Measurements from ENCODE around the gene SMIM26. TPM values are rescaled to one million over a fixed set of nuclear protein-coding genes. Genes with fewer than 3 reads are reported as not detected.

Gene SMIM26
- total RNA-seq, 3 donors from 2014 or later: 61.3 to 65.5 (median 61.6) TPM

- Mint-ChIP-seq H3K9me3 (no peaks in the 10 kb centered on the region), H3K36me3 (ENCODE audit: insufficient read depth) (peaks cover 9% of the 10 kb centered on the region), H3K4me3 (no peak overlapping the region), H3K27me3 (ENCODE audit: low read depth) (no peaks in the 10 kb centered on the region), H3K4me1 (ENCODE audit: low read depth) (peaks cover 5% of the 10 kb centered on the region)
- DNase-seq: no peak
- no peak for ATAC-seq
Observed at GRCh38 chr20:18611492-18611891, 44.3 kb downstream of the SMIM26 start.

- ATAC-seq (peak; percentile 80 to 85), DNase-seq (no peak)
- Mint-ChIP-seq H3K27me3 (ENCODE audit: low read depth) (no peaks in the 10 kb centered on the region), H3K4me3 (no peak overlapping the region), H3K4me1 (ENCODE audit: low read depth) (peaks cover 5% of the 10 kb centered on the region), H3K36me3 (ENCODE audit: insufficient read depth) (peaks cover 18% of the 10 kb centered on the region), H3K9me3 (no peaks in the 10 kb centered on the region)
Observed at GRCh38 chr20:18613553-18613952, 46.3 kb downstream of the SMIM26 start.

DNA sequence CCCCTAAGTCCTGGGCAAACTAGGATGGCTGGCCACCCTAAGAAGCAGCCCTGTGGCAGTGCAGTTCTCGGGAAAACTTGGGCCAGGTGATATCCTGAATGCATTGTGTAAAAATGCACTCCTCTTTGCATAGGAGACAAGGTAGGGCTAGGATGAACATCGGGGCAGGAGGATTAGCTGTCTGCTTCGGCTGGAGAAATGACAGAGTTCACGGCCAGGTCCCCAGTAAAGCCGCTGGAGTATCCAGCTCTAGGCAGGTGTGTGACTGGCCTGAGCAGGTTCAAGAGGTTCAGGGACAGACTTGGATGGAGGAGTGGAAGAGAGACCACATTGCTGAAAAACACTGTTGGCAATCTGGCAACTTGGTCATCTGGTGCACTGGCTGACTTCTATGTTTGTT lies 47.0 kb downstream of the SMIM26 start:
- peaks cover 5% of the 10 kb centered on the region for H3K4me1 Mint-ChIP-seq (ENCODE audit: low read depth)
- H3K36me3 Mint-ChIP-seq (ENCODE audit: insufficient read depth): peaks cover 18% of the 10 kb centered on the region
- no peak overlapping the region for H3K4me3 Mint-ChIP-seq
- ATAC-seq (no peak), DNase-seq (no peak)
- H3K27me3 Mint-ChIP-seq (ENCODE audit: low read depth): no peaks in the 10 kb centered on the region
- no peaks in the 10 kb centered on the region for H3K9me3 Mint-ChIP-seq

DNA sequence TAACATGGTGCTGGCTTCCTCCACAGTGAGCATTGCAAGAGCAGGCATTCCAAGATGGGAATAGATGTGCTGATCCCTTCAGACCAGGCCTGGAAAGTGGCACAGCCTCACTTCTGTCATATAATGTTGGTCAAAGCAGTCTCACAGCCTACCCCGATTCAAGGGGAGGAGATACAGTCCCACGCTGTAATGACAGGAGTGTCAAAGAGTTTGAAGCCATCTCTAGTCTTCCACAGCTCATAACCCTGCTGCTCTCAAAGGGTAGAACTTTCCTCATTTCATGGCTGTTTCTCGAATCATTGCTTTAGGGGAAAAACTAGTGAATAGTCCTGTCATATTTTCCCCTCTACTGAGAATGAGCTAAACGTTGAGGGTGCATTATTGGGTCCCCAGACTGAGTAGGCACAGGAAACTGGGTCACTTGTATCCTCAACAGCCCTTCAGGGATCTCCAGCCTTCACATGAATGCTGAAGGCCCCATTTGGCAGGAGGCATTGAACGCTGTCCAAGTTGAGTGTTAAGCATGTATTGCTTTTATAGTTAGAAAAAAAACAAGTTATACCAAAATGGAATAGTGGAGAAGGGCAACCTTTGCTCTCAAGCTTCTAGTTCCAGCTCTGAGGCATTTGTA lies 47.9 kb downstream of the SMIM26 start:
- H3K36me3 Mint-ChIP-seq (ENCODE audit: insufficient read depth): peaks cover 16% of the 10 kb centered on the region
- H3K4me1 Mint-ChIP-seq (ENCODE audit: low read depth): peaks cover 5% of the 10 kb centered on the region
- no peaks in the 10 kb centered on the region for H3K27me3 Mint-ChIP-seq (ENCODE audit: low read depth)
- ATAC-seq (no peak), DNase-seq (no peak)
- no peaks in the 10 kb centered on the region for H3K9me3 Mint-ChIP-seq
- H3K4me3 Mint-ChIP-seq: no peak overlapping the region

Other genes with a start within 250 kb of the SMIM26 start
- gene DZANK1, start 100.4 kb upstream of the SMIM26 start, total RNA-seq: 1 to 10 TPM; 1.3 to 2.0 (median 1.6) TPM
- 10 to 100 TPM; 19.6 to 22.1 (median 21.5) TPM for gene POLR3F, start 100.0 kb upstream of the SMIM26 start, total RNA-seq
- 10 to 100 TPM; 11.1 to 15.1 (median 12.3) TPM for gene RBBP9, start 70.2 kb upstream of the SMIM26 start, total RNA-seq
- 10 to 100 TPM; 77.0 to 99.1 (median 91.1) TPM for gene SEC23B, start 59.5 kb upstream of the SMIM26 start, total RNA-seq
- gene DTD1, start 20.6 kb downstream of the SMIM26 start, total RNA-seq: 10 to 100 TPM; 42.9 to 50.7 (median 47.4) TPM
- gene SCP2D1, start 246.4 kb downstream of the SMIM26 start, total RNA-seq: not detected

All from activated T-cell treated with anti-CD3 and anti-CD28 coated beads, Interleukin-2, amount 50 U/mL, for 4 hours (primary cell).